ENCODE measurements around the gene OTUD7B.

OTUD7B gene

DNA sequence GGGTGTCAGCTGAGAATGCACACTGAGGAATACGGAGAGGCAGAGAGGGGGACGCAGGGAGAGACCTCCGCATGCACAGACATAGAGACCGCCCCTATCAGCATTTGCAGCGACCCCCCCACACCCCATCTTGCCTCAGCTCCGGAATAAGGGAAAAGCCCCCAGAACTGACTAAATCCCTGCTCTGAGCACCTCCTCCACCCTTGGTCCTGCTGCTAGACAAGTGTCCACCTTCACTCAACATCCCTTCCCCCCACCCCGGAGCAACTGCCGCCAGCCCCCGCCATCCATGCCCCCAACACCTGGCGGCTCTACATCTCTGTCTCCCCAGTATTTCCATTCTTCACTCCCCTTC is 93.7 kb downstream of the OTUD7B start:
- no peak for TF ChIP-seq MAX (IDR thresholded peaks at IDR 0.05)

GRCh38 chr1:149916193-149916897 is 94.2 kb downstream of the OTUD7B start:
- TF ChIP-seq TAF1 (IDR thresholded peaks at IDR 0.05; ENCODE audit: low read depth) (no peak), NFIC (IDR thresholded peaks at IDR 0.05) (no peak), TCF12 (IDR thresholded peaks at IDR 0.05; ENCODE audit: low read depth) (no peak), TEAD4 (IDR thresholded peaks at IDR 0.05) (no peak), FOXM1 (IDR thresholded peaks at IDR 0.05; ENCODE audit: borderline replicate concordance, low read depth) (no peak), CEBPB (IDR thresholded peaks at IDR 0.05) (no peak), ZBTB7A (IDR thresholded peaks at IDR 0.05; ENCODE audit: low read depth) (no peak), EP300 (IDR thresholded peaks at IDR 0.05; ENCODE audit: borderline replicate concordance) (no peak), YY1 (IDR thresholded peaks at IDR 0.05; ENCODE audit: low read depth) (no peak), MAX (IDR thresholded peaks at IDR 0.05) (no peak), EGR1 (IDR thresholded peaks at IDR 0.05) (no peak), RAD21 (IDR thresholded peaks at IDR 0.05; ENCODE audit: low read depth) (no peak), CREB1 (IDR thresholded peaks at IDR 0.05; ENCODE audit: low read depth) (no peak)
- TF ChIP-seq, protein P1, sequence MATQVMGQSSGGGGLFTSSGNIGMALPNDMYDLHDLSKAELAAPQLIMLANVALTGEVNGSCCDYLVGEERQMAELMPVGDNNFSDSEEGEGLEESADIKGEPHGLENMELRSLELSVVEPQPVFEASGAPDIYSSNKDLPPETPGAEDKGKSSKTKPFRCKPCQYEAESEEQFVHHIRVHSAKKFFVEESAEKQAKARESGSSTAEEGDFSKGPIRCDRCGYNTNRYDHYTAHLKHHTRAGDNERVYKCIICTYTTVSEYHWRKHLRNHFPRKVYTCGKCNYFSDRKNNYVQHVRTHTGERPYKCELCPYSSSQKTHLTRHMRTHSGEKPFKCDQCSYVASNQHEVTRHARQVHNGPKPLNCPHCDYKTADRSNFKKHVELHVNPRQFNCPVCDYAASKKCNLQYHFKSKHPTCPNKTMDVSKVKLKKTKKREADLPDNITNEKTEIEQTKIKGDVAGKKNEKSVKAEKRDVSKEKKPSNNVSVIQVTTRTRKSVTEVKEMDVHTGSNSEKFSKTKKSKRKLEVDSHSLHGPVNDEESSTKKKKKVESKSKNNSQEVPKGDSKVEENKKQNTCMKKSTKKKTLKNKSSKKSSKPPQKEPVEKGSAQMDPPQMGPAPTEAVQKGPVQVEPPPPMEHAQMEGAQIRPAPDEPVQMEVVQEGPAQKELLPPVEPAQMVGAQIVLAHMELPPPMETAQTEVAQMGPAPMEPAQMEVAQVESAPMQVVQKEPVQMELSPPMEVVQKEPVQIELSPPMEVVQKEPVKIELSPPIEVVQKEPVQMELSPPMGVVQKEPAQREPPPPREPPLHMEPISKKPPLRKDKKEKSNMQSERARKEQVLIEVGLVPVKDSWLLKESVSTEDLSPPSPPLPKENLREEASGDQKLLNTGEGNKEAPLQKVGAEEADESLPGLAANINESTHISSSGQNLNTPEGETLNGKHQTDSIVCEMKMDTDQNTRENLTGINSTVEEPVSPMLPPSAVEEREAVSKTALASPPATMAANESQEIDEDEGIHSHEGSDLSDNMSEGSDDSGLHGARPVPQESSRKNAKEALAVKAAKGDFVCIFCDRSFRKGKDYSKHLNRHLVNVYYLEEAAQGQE (IDR thresholded peaks at IDR 0.05; ENCODE audit: low read depth) = no peak
- TF ChIP-seq, protein P2, sequence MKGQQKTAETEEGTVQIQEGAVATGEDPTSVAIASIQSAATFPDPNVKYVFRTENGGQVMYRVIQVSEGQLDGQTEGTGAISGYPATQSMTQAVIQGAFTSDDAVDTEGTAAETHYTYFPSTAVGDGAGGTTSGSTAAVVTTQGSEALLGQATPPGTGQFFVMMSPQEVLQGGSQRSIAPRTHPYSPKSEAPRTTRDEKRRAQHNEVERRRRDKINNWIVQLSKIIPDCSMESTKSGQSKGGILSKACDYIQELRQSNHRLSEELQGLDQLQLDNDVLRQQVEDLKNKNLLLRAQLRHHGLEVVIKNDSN (IDR thresholded peaks at IDR 0.05) = no peak

DNA sequence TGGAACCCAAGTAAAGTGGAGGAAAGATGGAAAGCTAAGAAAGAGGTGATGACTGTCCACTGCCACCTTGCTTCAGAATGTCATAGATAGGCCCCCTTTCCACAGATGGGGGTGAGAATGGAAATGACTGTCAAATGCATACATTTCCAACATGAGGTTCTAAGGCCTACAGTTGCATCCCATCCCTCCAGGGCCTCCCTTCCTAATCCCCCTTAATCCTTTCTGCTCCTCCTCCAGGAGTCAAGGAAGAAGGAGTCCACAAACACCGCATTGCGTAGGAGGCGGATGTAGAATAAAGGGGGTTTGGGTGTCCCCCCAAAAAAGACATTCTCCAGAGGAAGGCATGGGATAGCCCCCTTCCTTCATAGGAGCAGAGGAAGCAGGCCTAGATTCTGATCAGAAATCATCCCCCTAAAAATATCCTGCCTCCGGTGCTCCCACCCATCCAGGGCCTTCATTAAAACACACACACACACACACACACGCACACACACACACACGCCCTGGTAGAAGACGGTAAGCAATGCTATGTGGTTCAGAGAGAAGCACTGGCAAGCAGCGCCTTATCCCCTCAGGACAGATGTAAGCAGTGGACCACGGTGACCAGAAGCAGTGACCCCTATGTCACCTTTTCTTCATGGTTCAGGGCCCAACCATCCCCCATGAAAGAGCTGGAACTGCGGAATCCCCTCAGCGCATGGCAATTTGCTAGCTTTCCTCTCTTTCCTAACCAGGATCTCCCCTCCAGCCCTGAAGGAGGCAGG is 94.9 kb downstream of the OTUD7B start:
- TF ChIP-seq TEAD4 (IDR thresholded peaks at IDR 0.05) (no peak), ZBTB7A (IDR thresholded peaks at IDR 0.05; ENCODE audit: low read depth) (no peak), NFIC (IDR thresholded peaks at IDR 0.05) (no peak), CEBPB (IDR thresholded peaks at IDR 0.05) (no peak), RAD21 (IDR thresholded peaks at IDR 0.05; ENCODE audit: low read depth) (no peak), TAF1 (IDR thresholded peaks at IDR 0.05; ENCODE audit: low read depth) (no peak), YY1 (IDR thresholded peaks at IDR 0.05; ENCODE audit: low read depth) (no peak)
- TF ChIP-seq, protein P2 (IDR thresholded peaks at IDR 0.05) = no peak
- TF ChIP-seq, protein P1 (IDR thresholded peaks at IDR 0.05; ENCODE audit: low read depth) = no peak

DNA sequence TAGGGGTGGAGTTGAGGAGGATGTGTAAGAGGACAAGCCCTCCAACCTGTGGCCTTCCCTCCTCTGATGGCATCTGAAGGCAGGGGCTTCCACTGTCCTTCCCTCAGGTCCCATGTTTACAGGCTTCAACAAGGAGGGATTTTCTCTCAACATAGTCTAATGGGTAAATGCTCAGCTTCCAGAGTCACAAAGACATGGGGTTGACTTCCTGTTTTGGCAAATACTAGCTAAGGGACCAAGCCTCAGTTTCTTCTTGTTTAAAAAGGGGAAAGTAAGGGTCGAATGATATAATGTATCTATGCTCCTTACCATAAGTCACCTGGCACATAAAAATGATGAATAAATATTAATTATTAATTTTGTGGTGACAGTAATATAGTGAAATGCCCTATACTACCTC is 96.0 kb downstream of the OTUD7B start:
- TF ChIP-seq, protein P2 (IDR thresholded peaks at IDR 0.05) = no peak

DNA sequence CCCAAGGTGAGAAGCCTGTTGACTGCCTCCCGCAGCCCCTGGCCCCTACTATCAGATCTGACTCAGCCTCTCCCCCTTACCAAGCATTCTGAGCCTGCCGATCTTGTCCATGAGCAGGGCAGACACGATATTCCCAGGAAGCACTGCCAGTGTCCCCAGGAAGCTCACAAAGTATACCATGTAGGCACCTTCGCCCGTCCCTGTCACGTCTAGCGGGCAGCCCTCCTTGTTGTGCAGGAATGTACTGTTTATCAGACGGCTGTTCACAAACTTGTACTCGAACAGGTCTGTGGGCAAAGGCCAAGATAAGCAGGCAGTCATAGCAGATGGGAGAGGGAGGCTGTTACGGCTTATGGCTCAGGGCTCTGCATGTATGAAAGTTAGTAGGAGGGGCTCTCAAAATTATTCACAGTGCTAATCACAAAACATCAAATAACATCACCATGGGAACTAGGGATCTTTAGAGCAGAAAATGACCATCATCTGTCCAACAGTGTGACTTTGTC is 103.9 kb downstream of the OTUD7B start:
- TF ChIP-seq EP300 (IDR thresholded peaks at IDR 0.05; ENCODE audit: borderline replicate concordance) = no peak
- TF ChIP-seq CREB1 (IDR thresholded peaks at IDR 0.05; ENCODE audit: low read depth) = no peak

- TF ChIP-seq EGR1 (IDR thresholded peaks at IDR 0.05) = no peak
- TF ChIP-seq ZBTB7A (IDR thresholded peaks at IDR 0.05; ENCODE audit: low read depth) = no peak
- TF ChIP-seq FOXM1 (IDR thresholded peaks at IDR 0.05; ENCODE audit: borderline replicate concordance, low read depth) = no peak
- TF ChIP-seq TCF12 (IDR thresholded peaks at IDR 0.05; ENCODE audit: low read depth) = no peak
- TF ChIP-seq CEBPB (IDR thresholded peaks at IDR 0.05) = no peak
- no peak for TF ChIP-seq MAX (IDR thresholded peaks at IDR 0.05)
- TF ChIP-seq, protein P2 (IDR thresholded peaks at IDR 0.05) = no peak
- TF ChIP-seq TAF1 (IDR thresholded peaks at IDR 0.05; ENCODE audit: low read depth) = no peak
Measured at GRCh38 chr1:149903836-149904491, 106.6 kb downstream of the OTUD7B start.

All from Ishikawa (cell line).